ENCODE results near the gene SLC16A12.

SLC16A12 gene, protein sequence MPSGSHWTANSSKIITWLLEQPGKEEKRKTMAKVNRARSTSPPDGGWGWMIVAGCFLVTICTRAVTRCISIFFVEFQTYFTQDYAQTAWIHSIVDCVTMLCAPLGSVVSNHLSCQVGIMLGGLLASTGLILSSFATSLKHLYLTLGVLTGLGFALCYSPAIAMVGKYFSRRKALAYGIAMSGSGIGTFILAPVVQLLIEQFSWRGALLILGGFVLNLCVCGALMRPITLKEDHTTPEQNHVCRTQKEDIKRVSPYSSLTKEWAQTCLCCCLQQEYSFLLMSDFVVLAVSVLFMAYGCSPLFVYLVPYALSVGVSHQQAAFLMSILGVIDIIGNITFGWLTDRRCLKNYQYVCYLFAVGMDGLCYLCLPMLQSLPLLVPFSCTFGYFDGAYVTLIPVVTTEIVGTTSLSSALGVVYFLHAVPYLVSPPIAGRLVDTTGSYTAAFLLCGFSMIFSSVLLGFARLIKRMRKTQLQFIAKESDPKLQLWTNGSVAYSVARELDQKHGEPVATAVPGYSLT

GRCh38 chr10:89535171-89536012 is at the start of gene SLC16A12:
Gene SLC16A12 (minus strand): TSS chr10:89535594. CDS start chr10:89462578, 73,016 bp downstream.
- FAIRE-seq: no peak
- DNase-seq (ENCODE audit: low spot score): no peak

GRCh38 chr10:89582022-89582421 is 46.6 kb upstream of the SLC16A12 start:
- no peak for FAIRE-seq
- DNase-seq (ENCODE audit: low spot score): no peak

DNA sequence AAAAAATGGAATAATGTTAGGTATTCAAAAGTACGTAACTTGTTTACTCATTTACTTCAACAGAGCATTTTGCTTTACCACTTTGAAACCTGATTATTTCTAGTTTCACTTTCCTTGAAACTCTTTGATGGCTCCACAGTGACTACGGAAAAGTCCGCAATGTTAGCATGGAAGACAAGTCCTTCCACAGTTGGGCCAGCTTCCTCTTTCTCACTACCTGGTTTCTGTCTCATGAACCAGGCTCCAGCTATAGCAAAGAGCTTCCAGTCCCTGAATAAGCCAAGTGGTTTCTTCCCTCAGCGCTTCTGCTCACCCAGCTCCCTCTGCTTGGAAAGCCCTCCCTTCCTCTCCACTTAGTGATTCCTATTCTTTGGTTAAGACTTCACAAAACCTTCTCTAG is 44.8 kb upstream of the SLC16A12 start:
- DNase-seq (ENCODE audit: low spot score) (no peak), FAIRE-seq (no peak)

GRCh38 chr10:89576696-89577095 is 41.3 kb upstream of the SLC16A12 start:
- FAIRE-seq (no peak), DNase-seq (ENCODE audit: low spot score) (no peak)

GRCh38 chr10:89576022-89576421 is 40.6 kb upstream of the SLC16A12 start:
- FAIRE-seq (no peak), DNase-seq (ENCODE audit: low spot score) (no peak)

GRCh38 chr10:89575031-89575430 is 39.6 kb upstream of the SLC16A12 start:
- FAIRE-seq: peak; percentile 61

GRCh38 chr10:89574368-89574767 is 39.0 kb upstream of the SLC16A12 start:
- no peak for FAIRE-seq
- DNase-seq (ENCODE audit: low spot score): no peak

More at GRCh38 chr10:89575031-89575430, 39.6 kb upstream of the SLC16A12 start:
- DNase-seq (ENCODE audit: low spot score): no peak

DNA sequence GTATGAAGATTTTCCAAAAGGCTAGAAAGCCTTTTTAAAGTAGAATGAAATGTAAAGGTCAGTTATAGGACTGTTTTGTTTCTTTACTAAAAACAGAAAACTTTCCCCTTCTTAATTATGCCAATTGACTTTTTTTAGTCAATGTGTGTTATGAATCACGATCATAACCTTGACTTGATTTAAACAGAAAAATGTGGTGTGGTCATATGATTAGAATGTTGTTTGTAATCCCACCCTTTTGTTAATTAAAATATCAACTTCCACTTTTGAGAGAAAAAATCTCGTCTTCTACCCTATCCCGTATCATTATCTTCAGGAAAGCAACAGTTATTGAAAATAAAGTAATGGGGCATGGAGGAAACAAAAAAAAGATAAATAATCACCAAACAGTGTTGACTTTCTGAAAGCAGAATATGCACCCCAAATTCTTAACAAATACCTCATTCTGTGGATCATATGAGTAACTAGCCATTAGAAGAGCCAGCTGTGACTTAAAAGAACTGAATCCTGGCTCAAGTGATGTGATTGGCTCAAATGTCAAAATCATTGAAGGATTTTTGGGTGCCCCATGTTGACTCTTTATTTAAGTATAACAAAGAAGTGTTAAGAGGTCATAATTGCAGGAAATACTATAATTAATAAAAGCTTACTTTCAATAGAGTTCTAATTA is 32.3 kb upstream of the SLC16A12 start:
- DNase-seq (ENCODE audit: low spot score) (no peak), FAIRE-seq (no peak)

GRCh38 chr10:89566992-89567391 is 31.6 kb upstream of the SLC16A12 start:
- FAIRE-seq: no peak
- DNase-seq (ENCODE audit: low spot score): no peak

GRCh38 chr10:89566095-89566950 is 30.9 kb upstream of the SLC16A12 start:
- DNase-seq (ENCODE audit: low spot score): no peak
- no peak for FAIRE-seq

GRCh38 chr10:89565180-89565579 is 29.8 kb upstream of the SLC16A12 start:
- DNase-seq (ENCODE audit: low spot score) (no peak), FAIRE-seq (no peak)

DNA sequence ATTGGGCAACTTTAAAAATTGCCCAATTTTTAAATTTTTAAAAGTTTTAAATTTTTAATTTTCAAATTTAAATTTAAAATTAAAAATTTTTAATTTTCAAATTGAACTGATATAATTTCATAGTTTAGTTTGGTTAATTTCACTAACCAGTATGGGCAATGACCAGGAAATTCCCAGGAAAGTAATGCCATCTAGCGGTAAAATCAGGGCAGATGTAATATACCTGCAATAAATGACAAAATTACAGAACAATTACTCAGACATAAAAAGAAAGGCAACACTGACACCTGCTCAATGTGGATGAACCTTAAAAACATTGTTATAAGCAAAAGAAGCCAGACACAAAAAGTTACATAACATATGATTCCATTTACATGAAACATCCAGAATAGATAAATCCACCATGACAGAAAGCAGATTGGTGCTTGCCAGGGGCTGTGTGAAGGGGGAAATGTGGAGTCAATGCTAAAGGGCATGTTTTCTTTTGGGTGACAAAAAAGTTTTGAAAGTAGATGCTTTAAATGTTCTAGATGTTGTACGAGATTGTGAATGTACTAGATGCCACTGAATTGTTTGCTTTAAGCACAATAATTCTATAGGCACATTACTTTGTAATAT is 28.6 kb upstream of the SLC16A12 start:
- FAIRE-seq (peak; percentile 95), DNase-seq (ENCODE audit: low spot score) (peak; percentile 63)

DNA sequence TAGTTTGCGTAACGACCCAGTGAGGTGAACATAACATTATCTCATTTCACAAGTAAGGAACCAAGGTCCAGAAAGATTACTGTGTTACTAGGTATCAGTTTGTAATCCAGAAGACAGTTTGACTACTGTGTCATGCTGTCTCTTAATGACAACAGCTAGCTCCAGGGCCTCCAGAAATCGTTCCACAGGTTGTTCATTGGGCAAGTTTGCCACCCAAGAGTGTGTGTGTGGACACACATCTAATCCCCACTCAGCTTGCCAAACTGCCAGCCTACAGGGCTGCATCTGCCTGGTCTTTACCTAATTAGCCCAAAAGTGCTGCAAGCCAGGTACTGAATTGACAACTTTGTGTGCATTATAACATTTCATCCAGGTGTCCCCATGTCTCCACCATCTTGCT is 27.9 kb upstream of the SLC16A12 start:
- FAIRE-seq (no peak), DNase-seq (ENCODE audit: low spot score) (no peak)

- FAIRE-seq: peak; percentile 75
Observed at GRCh38 chr10:89556600-89556999, 21.2 kb upstream of the SLC16A12 start.

GRCh38 chr10:89555688-89556445 is 20.5 kb upstream of the SLC16A12 start:
- DNase-seq (ENCODE audit: low spot score): peak; percentile 50
- peak; percentile 82 for FAIRE-seq

More at GRCh38 chr10:89556600-89556999, 21.2 kb upstream of the SLC16A12 start:
- peak; percentile 78 for DNase-seq (ENCODE audit: low spot score)

DNA sequence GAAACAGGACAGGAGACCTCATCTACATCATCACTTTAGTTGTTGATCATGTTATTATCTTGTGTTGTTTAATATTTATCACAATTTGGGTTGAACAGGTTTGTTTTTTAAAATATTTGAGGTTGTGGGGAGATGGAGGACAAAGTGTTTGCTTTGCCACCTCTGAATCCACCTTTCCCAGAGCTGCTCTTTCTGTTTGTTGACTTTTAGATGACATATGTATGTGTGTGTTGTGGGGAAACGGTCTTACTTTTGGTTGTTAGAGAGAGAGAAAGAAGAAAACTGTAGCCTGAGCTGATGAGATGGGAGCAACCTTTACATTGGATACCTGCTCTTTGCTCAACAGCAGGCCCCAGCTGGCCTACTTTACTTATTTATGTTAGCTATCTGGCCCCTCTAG is 19.0 kb upstream of the SLC16A12 start:
- no peak for FAIRE-seq
- no peak for DNase-seq (ENCODE audit: low spot score)

GRCh38 chr10:89553064-89553734 is 17.8 kb upstream of the SLC16A12 start:
- DNase-seq (ENCODE audit: low spot score) (peak; percentile 97), FAIRE-seq (peak; percentile 98)

GRCh38 chr10:89552213-89552612 is 16.8 kb upstream of the SLC16A12 start:
- FAIRE-seq (no peak), DNase-seq (ENCODE audit: low spot score) (no peak)

- DNase-seq (ENCODE audit: low spot score) (no peak), FAIRE-seq (no peak)
Observed at GRCh38 chr10:89550509-89550908, 15.1 kb upstream of the SLC16A12 start.
